ENCODE results near the gene VSTM2B. TPM values are rescaled to one million over a fixed set of nuclear protein-coding genes. Genes with fewer than 3 reads are reported as not detected.

Gene VSTM2B
- total and polyA plus RNA-seq, 2 of the 4 experiments (the other 2 are of a cell fraction): not detected

GRCh38 chr19:29561601-29562000, 35.8 kb downstream of the VSTM2B start:
- WGBS, 2 experiments (ENCODE audit: extremely low coverage in 2 of 2, insufficient read length in 1 of 2): 80% methylated on average over 2 of the region's 9 CpGs; no CpG with 5 or more reads in 1 of the 2 experiments
- H3K4me2 ChIP-seq (ENCODE audit: low read depth, low read length): no peak overlapping the region
- no peak overlapping the region for H3K4me3 ChIP-seq (ENCODE audit: insufficient read depth, low read depth, low read length)
- no peaks in the 10 kb centered on the region for H4K20me1 ChIP-seq (ENCODE audit: insufficient read depth, low read length)
- H3K56ac ChIP-seq (ENCODE audit: extremely low read depth, insufficient read depth, low read length): no peak overlapping the region
- H3K9me3 ChIP-seq (ENCODE audit: control insufficient read depth, insufficient read depth, low read length): 0 out of 2 replicates have a peak, but pooled peaks cover 1% of the 10 kb centered on the region
- no peak overlapping the region for H2BK120ac ChIP-seq (ENCODE audit: low read depth, low read length)
- H4K91ac ChIP-seq (ENCODE audit: insufficient read depth, low read depth, low read length): no peak overlapping the region
- no peak overlapping the region for H4K8ac ChIP-seq (ENCODE audit: low read depth in 2 of 2, low read length in 2 of 2)
- no peak overlapping the region for H2AFZ ChIP-seq (replicated peaks; ENCODE audit: low read length, poor library complexity)
- no peak overlapping the region for H3K18ac ChIP-seq (ENCODE audit: low read depth, low read length)
- POLR2A ChIA-PET (ENCODE audit: unreplicated experiment): no interaction called here
- no peak overlapping the region for H3K14ac ChIP-seq (replicated peaks; ENCODE audit: low read depth, low read length)
- no peak for DNase-seq
- H3K4me1 ChIP-seq (ENCODE audit: control insufficient read depth, insufficient read depth, low read length): no peaks in the 10 kb centered on the region
- no peak overlapping the region for H2AK9ac ChIP-seq (replicated peaks; ENCODE audit: low read depth, low read length, poor library complexity)
- no TSS peak for BruUV-seq (replicated peaks)
- H3K4ac ChIP-seq (ENCODE audit: low read depth, low read length): no peak overlapping the region
- H4K5ac ChIP-seq (ENCODE audit: low read depth, low read length): no peak overlapping the region
- no peaks in the 10 kb centered on the region for H3K27me3 ChIP-seq (ENCODE audit: control insufficient read depth, insufficient read depth, low read length)
- TF ChIP-seq USF2 (IDR thresholded peaks at IDR 0.05; ENCODE audit: low read depth, low read length) (no peak), MAZ (IDR thresholded peaks at IDR 0.05; ENCODE audit: borderline replicate concordance, low read depth, low read length) (no peak), MAFK (IDR thresholded peaks at IDR 0.05; ENCODE audit: low read depth, low read length) (no peak), CTCF (conservative IDR thresholded peaks at IDR 0.05; ENCODE audit: low read depth, low read length) (no peak), CHD1 (IDR thresholded peaks at IDR 0.05; ENCODE audit: low read depth, low read length) (no peak)
- H2AK5ac ChIP-seq (ENCODE audit: low read depth, low read length): no peak overlapping the region
- dilution Hi-C loops (cut with HindIII; ENCODE audit: low sequenced_read_pairs, unreplicated experiment) (no loop called here), intact Hi-C loops (cut with micrococcal nuclease) (no loop called here), in situ Hi-C loops (cut with MboI; ENCODE audit: low sequenced_read_pairs) (no loop called here)
- no peak overlapping the region for H3K23ac ChIP-seq (ENCODE audit: low read depth, low read length)
- H3K9me1 ChIP-seq (ENCODE audit: insufficient read depth, low read length): no peaks in the 10 kb centered on the region
- H3K27ac ChIP-seq (ENCODE audit: insufficient read depth, low read length): no peak overlapping the region
- no peak for ATAC-seq (ENCODE audit: low read depth)
- H3K36me3 ChIP-seq (ENCODE audit: control insufficient read depth, insufficient read depth, low read length): no peaks in the 10 kb centered on the region
- no peak overlapping the region for H2BK15ac ChIP-seq (ENCODE audit: low read depth, low read length)
- no peak overlapping the region for H3K9ac ChIP-seq (ENCODE audit: low read depth, low read length)
- no peaks in the 10 kb centered on the region for H3K79me1 ChIP-seq (ENCODE audit: low read depth in 1 of 2, low read length in 2 of 2)
- no peak overlapping the region for H2BK20ac ChIP-seq (ENCODE audit: low read depth, low read length)
- CTCF ChIA-PET: no interaction called here
- H2BK5ac ChIP-seq (ENCODE audit: low read depth, low read length, poor library complexity, severe bottlenecking): no peak overlapping the region

Measured in IMR-90 (cell line).